ENCODE measurements around the gene LRRTM4. TPM values are rescaled to one million over a fixed set of nuclear protein-coding genes. Genes with fewer than 3 reads are reported as not detected.

Gene LRRTM4
- total and polyA plus RNA-seq, 2 experiments from 2014 or later: 0.44 to 6.5 TPM

- Histone ChIP-seq H3K36me3 (replicated peaks; ENCODE audit: insufficient read depth, low read depth) (no peaks in the 10 kb centered on the region), H3K9me2 (replicated peaks; ENCODE audit: insufficient read depth) (no peaks in the 10 kb centered on the region), H3K79me2 (no peaks in the 10 kb centered on the region), H4K20me1 (ENCODE audit: insufficient read depth, poor library complexity, severe bottlenecking) (no peaks in the 10 kb centered on the region), H3K27me3 (no peaks in the 10 kb centered on the region), H3K27ac (no peak overlapping the region), H3K9me3 (ENCODE audit: low read depth) (no peaks in the 10 kb centered on the region), H3K4me1 (ENCODE audit: insufficient read depth) (no peaks in the 10 kb centered on the region), H3K4me2 (no peak overlapping the region), H2AFZ (no peak overlapping the region), H3K4me3 (no peak overlapping the region)
- TF ChIP-seq CTCF (IDR thresholded peaks at IDR 0.05; ENCODE audit: poor library complexity) (peak; percentile 15), EZH2phosphoT487 (IDR thresholded peaks at IDR 0.05; ENCODE audit: low read depth, severe bottlenecking, unreplicated experiment) (no peak), EZH2 (IDR thresholded peaks at IDR 0.05; ENCODE audit: borderline replicate concordance) (no peak)
- no peak for DNase-seq (ENCODE audit: low spot score)
Measured at GRCh38 chr2:77434880-77435279, 87.3 kb downstream of the LRRTM4 start.

GRCh38 chr2:77428946-77429345 is 93.2 kb downstream of the LRRTM4 start:
- no peaks in the 10 kb centered on the region for H3K27me3 ChIP-seq

GRCh38 chr2:77421971-77422370 is 100.2 kb downstream of the LRRTM4 start:
- TF ChIP-seq CTCF (IDR thresholded peaks at IDR 0.05; ENCODE audit: poor library complexity): no peak
- TF ChIP-seq EZH2 (IDR thresholded peaks at IDR 0.05; ENCODE audit: borderline replicate concordance): no peak
- no peak for TF ChIP-seq EZH2phosphoT487 (IDR thresholded peaks at IDR 0.05; ENCODE audit: low read depth, severe bottlenecking, unreplicated experiment)

More at GRCh38 chr2:77428946-77429345, 93.2 kb downstream of the LRRTM4 start:
- Histone ChIP-seq H3K4me1 (ENCODE audit: insufficient read depth) (no peaks in the 10 kb centered on the region), H4K20me1 (ENCODE audit: insufficient read depth, poor library complexity, severe bottlenecking) (no peaks in the 10 kb centered on the region), H3K36me3 (replicated peaks; ENCODE audit: insufficient read depth, low read depth) (no peaks in the 10 kb centered on the region), H3K79me2 (no peaks in the 10 kb centered on the region), H3K4me2 (no peak overlapping the region), H2AFZ (no peak overlapping the region), H3K27ac (no peak overlapping the region), H3K9me3 (ENCODE audit: low read depth) (no peaks in the 10 kb centered on the region), H3K9me2 (replicated peaks; ENCODE audit: insufficient read depth) (no peaks in the 10 kb centered on the region), H3K4me3 (no peak overlapping the region)
- no peak for TF ChIP-seq CTCF (IDR thresholded peaks at IDR 0.05; ENCODE audit: poor library complexity)
- no peak for TF ChIP-seq EZH2phosphoT487 (IDR thresholded peaks at IDR 0.05; ENCODE audit: low read depth, severe bottlenecking, unreplicated experiment)
- TF ChIP-seq EZH2 (IDR thresholded peaks at IDR 0.05; ENCODE audit: borderline replicate concordance): no peak
- WGBS (ENCODE audit: low lambda C conversion rate, missing lambda C conversion rate): 85% methylated on average over 4 of the region's 4 CpGs
- DNase-seq (ENCODE audit: low spot score): no peak

GRCh38 chr2:77418537-77418936 is 103.6 kb downstream of the LRRTM4 start:
- DNase-seq (ENCODE audit: low spot score): no peak
- no peak overlapping the region for H2AFZ ChIP-seq
- H3K4me2 ChIP-seq: no peak overlapping the region
- no peaks in the 10 kb centered on the region for H4K20me1 ChIP-seq (ENCODE audit: insufficient read depth, poor library complexity, severe bottlenecking)
- no peaks in the 10 kb centered on the region for H3K4me1 ChIP-seq (ENCODE audit: insufficient read depth)
- no peaks in the 10 kb centered on the region for H3K79me2 ChIP-seq
- no peaks in the 10 kb centered on the region for H3K36me3 ChIP-seq (replicated peaks; ENCODE audit: insufficient read depth, low read depth)
- H3K9me3 ChIP-seq (ENCODE audit: low read depth): no peaks in the 10 kb centered on the region
- H3K9me2 ChIP-seq (replicated peaks; ENCODE audit: insufficient read depth): no peaks in the 10 kb centered on the region
- H3K27me3 ChIP-seq: no peaks in the 10 kb centered on the region
- no peak overlapping the region for H3K4me3 ChIP-seq
- no peak overlapping the region for H3K27ac ChIP-seq
- WGBS (ENCODE audit: low lambda C conversion rate, missing lambda C conversion rate): 58% methylated on average over 1 of the region's 1 CpG
- TF ChIP-seq CTCF (IDR thresholded peaks at IDR 0.05; ENCODE audit: poor library complexity): no peak
- TF ChIP-seq EZH2 (IDR thresholded peaks at IDR 0.05; ENCODE audit: borderline replicate concordance): no peak
- TF ChIP-seq EZH2phosphoT487 (IDR thresholded peaks at IDR 0.05; ENCODE audit: low read depth, severe bottlenecking, unreplicated experiment): no peak

More at GRCh38 chr2:77421971-77422370, 100.2 kb downstream of the LRRTM4 start:
- no peaks in the 10 kb centered on the region for H3K79me2 ChIP-seq
- no peak overlapping the region for H3K4me2 ChIP-seq
- no peaks in the 10 kb centered on the region for H3K9me3 ChIP-seq (ENCODE audit: low read depth)
- H3K36me3 ChIP-seq (replicated peaks; ENCODE audit: insufficient read depth, low read depth): no peaks in the 10 kb centered on the region
- 93% methylated on average over 4 of the region's 4 CpGs for WGBS (ENCODE audit: low lambda C conversion rate, missing lambda C conversion rate)
- H2AFZ ChIP-seq: no peak overlapping the region
- H3K4me3 ChIP-seq: no peak overlapping the region
- no peaks in the 10 kb centered on the region for H3K4me1 ChIP-seq (ENCODE audit: insufficient read depth)
- no peak overlapping the region for H3K27ac ChIP-seq
- H3K27me3 ChIP-seq: no peaks in the 10 kb centered on the region
- DNase-seq (ENCODE audit: low spot score): no peak
- no peaks in the 10 kb centered on the region for H3K9me2 ChIP-seq (replicated peaks; ENCODE audit: insufficient read depth)
- no peaks in the 10 kb centered on the region for H4K20me1 ChIP-seq (ENCODE audit: insufficient read depth, poor library complexity, severe bottlenecking)

All from hepatocyte (in vitro differentiated cells).